RPMI8226 (cell line): ENCODE data around the gene ELF2.
"Not testable (repeated sequence)": the region's sequence is repeated elsewhere in the genome, so short reads cannot be mapped to it uniquely, and the experiment has no call there.

Experiments
- DNase-seq: peaks from one replicate; pipeline ENCODE4 v3.0.0-alpha.2; 2015

Gene ELF2

GRCh38 chr4:139060591-139060990, 116.4 kb downstream of the ELF2 start:
- no peak for DNase-seq

- not testable (repeated sequence) for DNase-seq
Measured at GRCh38 chr4:139059026-139059425, 118.0 kb downstream of the ELF2 start.

GRCh38 chr4:139054791-139055505, 122.1 kb downstream of the ELF2 start:
- DNase-seq: no peak

- DNase-seq: no peak
Measured at GRCh38 chr4:139053909-139054308, 123.1 kb downstream of the ELF2 start.

- DNase-seq: no peak
Measured at GRCh38 chr4:139050446-139050845, 126.6 kb downstream of the ELF2 start.

GRCh38 chr4:139048026-139048425, 129.0 kb downstream of the ELF2 start:
- no peak for DNase-seq

- DNase-seq: no peak
Measured at GRCh38 chr4:139044291-139044690, 132.7 kb downstream of the ELF2 start.

GRCh38 chr4:139042981-139043460, 134.0 kb downstream of the ELF2 start:
- no peak for DNase-seq

GRCh38 chr4:139038874-139039443, 138.1 kb downstream of the ELF2 start:
- DNase-seq: no peak

- no peak for DNase-seq
Measured at GRCh38 chr4:139036885-139037284, 140.1 kb downstream of the ELF2 start.

GRCh38 chr4:139035650-139036049, 141.4 kb downstream of the ELF2 start:
- DNase-seq: no peak

GRCh38 chr4:139030614-139031235, 146.3 kb downstream of the ELF2 start:
- DNase-seq: peak; percentile 67

GRCh38 chr4:139029866-139030363, 147.1 kb downstream of the ELF2 start:
- not testable (repeated sequence) for DNase-seq

GRCh38 chr4:139028191-139028661, 148.8 kb downstream of the ELF2 start:
- no peak for DNase-seq

GRCh38 chr4:139027776-139028175, 149.2 kb downstream of the ELF2 start:
- no peak for DNase-seq

- no peak for DNase-seq
Measured at GRCh38 chr4:139025841-139026240, 151.2 kb downstream of the ELF2 start.

- DNase-seq: no peak
Measured at GRCh38 chr4:139024686-139025085, 152.3 kb downstream of the ELF2 start.

GRCh38 chr4:139022835-139023234, 154.2 kb downstream of the ELF2 start:
- no peak for DNase-seq

GRCh38 chr4:139021071-139021470, 155.9 kb downstream of the ELF2 start:
- not testable (repeated sequence) for DNase-seq

- no peak for DNase-seq
Measured at GRCh38 chr4:139020384-139020783, 156.6 kb downstream of the ELF2 start.

- no peak for DNase-seq
Measured at GRCh38 chr4:139018971-139019758, 157.9 kb downstream of the ELF2 start.

GRCh38 chr4:139018501-139018900, 158.5 kb downstream of the ELF2 start:
- DNase-seq: no peak

- DNase-seq: no peak
Measured at GRCh38 chr4:139017861-139018260, 159.2 kb downstream of the ELF2 start.
